T-helper 17 cell (primary cell): ENCODE results near the gene CSF3R. TPM values are rescaled to one million over a fixed set of nuclear protein-coding genes. Genes with fewer than 3 reads are reported as not detected.
"Not testable (repeated sequence)": the region's sequence is repeated elsewhere in the genome, so short reads cannot be mapped to it uniquely, and the experiment has no call there.

ENCODE experiments used
- ATAC-seq: fragments of 150-1000 bp; cut with Tn5 transposase; 2 replicates; pipeline ENCODE4 v1.10.0; 2021; ENCODE audit warnings: mild to moderate bottlenecking, moderate library complexity
- DNase-seq, 3 donors: peaks; one replicate each; pipeline versions ENCODE4 v3.0.0 to v3.0.0-alpha.2; 2020 to 2021
- H3K9me3 ChIP-seq: one replicate; pipeline ENCODE4 v1.7.0; 2013; ENCODE audit warnings: low read length, mild to moderate bottlenecking; ENCODE audit not compliant: control insufficient read depth, poor library complexity, severe bottlenecking
- H3K27ac Mint-ChIP-seq: one replicate; pipeline ENCODE4 v1.8.0; 2022; ENCODE audit warnings: mild to moderate bottlenecking, moderate library complexity, mixed read lengths
- H3K27me3 Mint-ChIP-seq: one replicate; pipeline ENCODE4 v1.8.0; 2022; ENCODE audit warnings: mixed read lengths
- H3K36me3 Mint-ChIP-seq: one replicate; pipeline ENCODE4 v1.8.0; 2022; ENCODE audit warnings: low read depth, mixed read lengths
- H3K4me1 Mint-ChIP-seq: one replicate; pipeline ENCODE4 v1.8.0; 2022; ENCODE audit warnings: mild to moderate bottlenecking, mixed read lengths
- H3K4me3 Mint-ChIP-seq: one replicate; pipeline ENCODE4 v1.8.0; 2022; ENCODE audit warnings: mild to moderate bottlenecking, moderate library complexity, mixed read lengths
- total RNA-seq, 4 donors: library from RNA in 2 of 4; stranded (reverse) in 2 of 4; gene quantifications; one replicate each; pipeline ENCODE4 v1.2.3 and lab custom pipeline; 2022 to 2026

Gene CSF3R
- total RNA-seq, 2 donors from 2014 or later: 2.9 to 13.0 TPM

- ATAC-seq (no peak), DNase-seq (no peak)
- Mint-ChIP-seq H3K4me3 (no peak overlapping the region), H3K4me1 (peaks cover 16% of the 10 kb centered on the region), H3K27ac (no peak overlapping the region), H3K27me3 (no peaks in the 10 kb centered on the region), H3K36me3 (no peaks in the 10 kb centered on the region)
- no peaks in the 10 kb centered on the region for H3K9me3 ChIP-seq
Observed at GRCh38 chr1:36520771-36521420, 38.2 kb upstream of the CSF3R start.

GRCh38 chr1:36520056-36520455, 37.3 kb upstream of the CSF3R start:
- Mint-ChIP-seq H3K4me3 (no peak overlapping the region), H3K36me3 (no peaks in the 10 kb centered on the region), H3K27me3 (no peaks in the 10 kb centered on the region), H3K27ac (no peak overlapping the region), H3K4me1 (peaks cover 16% of the 10 kb centered on the region)
- H3K9me3 ChIP-seq: no peaks in the 10 kb centered on the region
- no peak for ATAC-seq
- no peak for DNase-seq

- Mint-ChIP-seq H3K4me3 (no peak overlapping the region), H3K4me1 (peaks cover 2% of the 10 kb centered on the region), H3K27ac (no peak overlapping the region), H3K27me3 (peaks cover 8% of the 10 kb centered on the region), H3K36me3 (no peaks in the 10 kb centered on the region)
- ATAC-seq (no peak), DNase-seq (no peak)
- H3K9me3 ChIP-seq: no peaks in the 10 kb centered on the region
Observed at GRCh38 chr1:36517011-36517771, 34.5 kb upstream of the CSF3R start.

- peaks cover 8% of the 10 kb centered on the region for H3K27me3 Mint-ChIP-seq
- H3K4me1 Mint-ChIP-seq: peaks cover 2% of the 10 kb centered on the region
- H3K36me3 Mint-ChIP-seq: no peaks in the 10 kb centered on the region
- DNase-seq (no peak), ATAC-seq (peak; percentile 48)
- H3K27ac Mint-ChIP-seq: no peak overlapping the region
- no peaks in the 10 kb centered on the region for H3K9me3 ChIP-seq
- no peak overlapping the region for H3K4me3 Mint-ChIP-seq
Observed at GRCh38 chr1:36516372-36517010, 33.8 kb upstream of the CSF3R start.

GRCh38 chr1:36515315-36516138, 32.8 kb upstream of the CSF3R start:
- H3K36me3 Mint-ChIP-seq: no peaks in the 10 kb centered on the region
- no peak overlapping the region for H3K4me3 Mint-ChIP-seq
- ATAC-seq (no peak), DNase-seq (no peak)
- H3K4me1 Mint-ChIP-seq: peaks cover 2% of the 10 kb centered on the region
- no peaks in the 10 kb centered on the region for H3K9me3 ChIP-seq
- no peak overlapping the region for H3K27ac Mint-ChIP-seq
- peaks cover 8% of the 10 kb centered on the region for H3K27me3 Mint-ChIP-seq

- H3K4me1 Mint-ChIP-seq: peaks cover 2% of the 10 kb centered on the region
- no peaks in the 10 kb centered on the region for H3K9me3 ChIP-seq
- DNase-seq (no peak), ATAC-seq (no peak)
- H3K27ac Mint-ChIP-seq: no peak overlapping the region
- peaks cover 8% of the 10 kb centered on the region for H3K27me3 Mint-ChIP-seq
- H3K36me3 Mint-ChIP-seq: no peaks in the 10 kb centered on the region
- no peak overlapping the region for H3K4me3 Mint-ChIP-seq
Observed at GRCh38 chr1:36514501-36514900, 31.8 kb upstream of the CSF3R start.

GRCh38 chr1:36513676-36514473, 31.2 kb upstream of the CSF3R start:
- no peak for DNase-seq
- Mint-ChIP-seq H3K4me3 (no peak overlapping the region), H3K36me3 (no peaks in the 10 kb centered on the region), H3K4me1 (peaks cover 2% of the 10 kb centered on the region), H3K27me3 (peaks cover 10% of the 10 kb centered on the region), H3K27ac (no peak overlapping the region)
- no peaks in the 10 kb centered on the region for H3K9me3 ChIP-seq
- ATAC-seq: no peak

GRCh38 chr1:36512842-36513241, 30.1 kb upstream of the CSF3R start:
- no peak for DNase-seq
- H3K9me3 ChIP-seq: no peaks in the 10 kb centered on the region
- no peak overlapping the region for H3K27ac Mint-ChIP-seq

GRCh38 chr1:36511804-36512798, 29.4 kb upstream of the CSF3R start:
- H3K36me3 Mint-ChIP-seq: peaks cover 5% of the 10 kb centered on the region
- no peak overlapping the region for H3K27ac Mint-ChIP-seq
- H3K4me1 Mint-ChIP-seq: peaks cover under 1% of the 10 kb centered on the region
- ATAC-seq (no peak), DNase-seq (no peak)
- H3K4me3 Mint-ChIP-seq: no peak overlapping the region
- peaks cover 28% of the 10 kb centered on the region for H3K27me3 Mint-ChIP-seq
- H3K9me3 ChIP-seq: no peaks in the 10 kb centered on the region

More at GRCh38 chr1:36512842-36513241, 30.1 kb upstream of the CSF3R start:
- Mint-ChIP-seq H3K36me3 (peaks cover 2% of the 10 kb centered on the region), H3K4me1 (peaks cover 2% of the 10 kb centered on the region), H3K27me3 (peaks cover 21% of the 10 kb centered on the region), H3K4me3 (no peak overlapping the region)
- ATAC-seq: no peak

GRCh38 chr1:36511220-36511619, 28.5 kb upstream of the CSF3R start:
- peaks cover 36% of the 10 kb centered on the region for H3K27me3 Mint-ChIP-seq
- ATAC-seq, H3K9me3 ChIP-seq, H3K4me3 Mint-ChIP-seq, H3K27ac Mint-ChIP-seq, H3K36me3 Mint-ChIP-seq, DNase-seq, H3K4me1 Mint-ChIP-seq: not testable (repeated sequence)

GRCh38 chr1:36510418-36510817, 27.7 kb upstream of the CSF3R start:
- DNase-seq (no peak), ATAC-seq (no peak)
- Mint-ChIP-seq H3K27me3 (peaks cover 40% of the 10 kb centered on the region), H3K4me3 (no peak overlapping the region), H3K4me1 (no peaks in the 10 kb centered on the region), H3K36me3 (peaks cover 5% of the 10 kb centered on the region), H3K27ac (no peak overlapping the region)
- H3K9me3 ChIP-seq: no peaks in the 10 kb centered on the region
